ENCODE results near the gene HIBCH. TPM values are rescaled to one million over a fixed set of nuclear protein-coding genes. Genes with fewer than 3 reads are reported as not detected.

Gene HIBCH
- total and polyA plus RNA-seq, 2 of the 13 experiments (the other 11 are each of a cell fraction or from before 2014, with no cell fraction given): 18.8 to 49.5 TPM

DNA sequence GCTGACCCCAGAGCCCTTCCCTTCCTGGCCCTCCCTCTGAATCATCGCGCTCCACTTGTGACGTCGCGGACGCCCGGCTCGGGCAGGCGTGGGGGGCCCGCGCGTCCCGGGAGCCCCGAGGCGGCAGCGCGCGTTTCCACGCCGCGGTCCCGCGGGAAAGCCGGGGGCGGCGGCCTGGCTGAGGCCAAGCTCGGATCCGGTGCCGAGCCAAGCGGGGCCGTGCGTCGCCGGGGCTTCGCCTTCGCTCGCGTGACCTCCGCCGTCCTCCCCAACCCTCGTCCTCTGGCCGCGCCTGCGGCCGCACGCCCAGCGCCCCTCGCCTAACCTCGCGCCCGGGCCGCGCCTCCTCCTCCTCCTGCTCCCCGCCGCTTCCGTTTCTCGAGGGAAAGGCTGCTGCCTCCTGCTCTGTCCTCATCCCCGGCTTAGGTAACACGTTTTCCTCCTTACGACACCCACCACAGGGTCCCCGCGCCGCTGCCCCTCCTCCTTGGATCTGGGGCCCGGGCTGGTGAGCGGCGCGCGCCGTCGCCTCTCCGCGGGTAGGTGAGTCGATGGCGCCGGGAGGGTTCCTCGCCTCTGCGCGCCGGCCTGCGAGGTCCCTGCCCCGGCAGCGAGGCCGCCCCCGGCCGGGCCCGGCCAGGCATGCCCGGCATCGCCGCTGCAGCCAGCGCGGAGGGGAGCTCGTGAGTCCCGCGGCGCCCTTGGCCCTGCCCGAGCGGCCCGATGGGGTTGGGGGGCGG lies 24.1 kb upstream of the HIBCH start, which contains the start of gene INPP1 (continued):
- TF ChIP-seq ZNF775 (CRISPR knock-in tag; IDR thresholded peaks at IDR 0.05; ENCODE audit: borderline replicate concordance) (no peak), MEIS2 (CRISPR knock-in tag; IDR thresholded peaks at IDR 0.05) (peak; percentile 32; the same call in 1 of the 2 replicates), ZNF180 (CRISPR knock-in tag; IDR thresholded peaks at IDR 0.05; ENCODE audit: borderline replicate concordance, low read depth) (no peak), SRSF9 (IDR thresholded peaks at IDR 0.05; ENCODE audit: borderline replicate concordance, insufficient read depth, low read depth, low read length, poor library complexity, severe bottlenecking) (no peak), ZNF614 (CRISPR knock-in tag; IDR thresholded peaks at IDR 0.05; ENCODE audit: borderline replicate concordance) (no peak), ZFP36L2 (CRISPR knock-in tag; IDR thresholded peaks at IDR 0.05) (no peak), ZNF30 (CRISPR knock-in tag; IDR thresholded peaks at IDR 0.05) (peak; percentile 95), SP140L (CRISPR knock-in tag; IDR thresholded peaks at IDR 0.05; ENCODE audit: borderline replicate concordance) (no peak; the same call in 1 of the 2 replicates), ZNF354B (CRISPR knock-in tag; IDR thresholded peaks at IDR 0.05) (peak; percentile 91), DR1 (CRISPR knock-in tag; IDR thresholded peaks at IDR 0.05) (0 out of 2 replicates have a peak, but pooled peaks have one; percentile 18), ZNF572 (CRISPR knock-in tag; IDR thresholded peaks at IDR 0.05) (no peak), ZNF44 (CRISPR knock-in tag; IDR thresholded peaks at IDR 0.05) (no peak), FOXO1 (CRISPR knock-in tag; IDR thresholded peaks at IDR 0.05) (0 out of 2 replicates have a peak, but pooled peaks have one; percentile 8), SP2 (CRISPR knock-in tag; IDR thresholded peaks at IDR 0.05) (no peak), IRX3 (CRISPR knock-in tag; IDR thresholded peaks at IDR 0.05; ENCODE audit: borderline replicate concordance, low read depth) (peak; percentile 98), NPAS2 (CRISPR knock-in tag; IDR thresholded peaks at IDR 0.05; ENCODE audit: borderline replicate concordance) (no peak), FOXA3 (CRISPR knock-in tag; IDR thresholded peaks at IDR 0.05) (no peak), SIN3A (IDR thresholded peaks at IDR 0.05; ENCODE audit: borderline replicate concordance, low read depth, low read length) (no peak), ARHGAP35 (CRISPR knock-in tag; IDR thresholded peaks at IDR 0.05; ENCODE audit: borderline replicate concordance) (peak; percentile 53; the same call in 1 of the 2 replicates)
- TF ChIP-seq, protein P1, sequence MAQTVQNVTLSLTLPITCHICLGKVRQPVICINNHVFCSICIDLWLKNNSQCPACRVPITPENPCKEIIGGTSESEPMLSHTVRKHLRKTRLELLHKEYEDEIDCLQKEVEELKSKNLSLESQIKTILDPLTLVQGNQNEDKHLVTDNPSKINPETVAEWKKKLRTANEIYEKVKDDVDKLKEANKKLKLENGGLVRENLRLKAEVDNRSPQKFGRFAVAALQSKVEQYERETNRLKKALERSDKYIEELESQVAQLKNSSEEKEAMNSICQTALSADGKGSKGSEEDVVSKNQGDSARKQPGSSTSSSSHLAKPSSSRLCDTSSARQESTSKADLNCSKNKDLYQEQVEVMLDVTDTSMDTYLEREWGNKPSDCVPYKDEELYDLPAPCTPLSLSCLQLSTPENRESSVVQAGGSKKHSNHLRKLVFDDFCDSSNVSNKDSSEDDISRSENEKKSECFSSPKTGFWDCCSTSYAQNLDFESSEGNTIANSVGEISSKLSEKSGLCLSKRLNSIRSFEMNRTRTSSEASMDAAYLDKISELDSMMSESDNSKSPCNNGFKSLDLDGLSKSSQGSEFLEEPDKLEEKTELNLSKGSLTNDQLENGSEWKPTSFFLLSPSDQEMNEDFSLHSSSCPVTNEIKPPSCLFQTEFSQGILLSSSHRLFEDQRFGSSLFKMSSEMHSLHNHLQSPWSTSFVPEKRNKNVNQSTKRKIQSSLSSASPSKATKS (CRISPR knock-in tag; IDR thresholded peaks at IDR 0.05): no peak; the same call in 1 of the 2 replicates
- TF ChIP-seq, protein P2, sequence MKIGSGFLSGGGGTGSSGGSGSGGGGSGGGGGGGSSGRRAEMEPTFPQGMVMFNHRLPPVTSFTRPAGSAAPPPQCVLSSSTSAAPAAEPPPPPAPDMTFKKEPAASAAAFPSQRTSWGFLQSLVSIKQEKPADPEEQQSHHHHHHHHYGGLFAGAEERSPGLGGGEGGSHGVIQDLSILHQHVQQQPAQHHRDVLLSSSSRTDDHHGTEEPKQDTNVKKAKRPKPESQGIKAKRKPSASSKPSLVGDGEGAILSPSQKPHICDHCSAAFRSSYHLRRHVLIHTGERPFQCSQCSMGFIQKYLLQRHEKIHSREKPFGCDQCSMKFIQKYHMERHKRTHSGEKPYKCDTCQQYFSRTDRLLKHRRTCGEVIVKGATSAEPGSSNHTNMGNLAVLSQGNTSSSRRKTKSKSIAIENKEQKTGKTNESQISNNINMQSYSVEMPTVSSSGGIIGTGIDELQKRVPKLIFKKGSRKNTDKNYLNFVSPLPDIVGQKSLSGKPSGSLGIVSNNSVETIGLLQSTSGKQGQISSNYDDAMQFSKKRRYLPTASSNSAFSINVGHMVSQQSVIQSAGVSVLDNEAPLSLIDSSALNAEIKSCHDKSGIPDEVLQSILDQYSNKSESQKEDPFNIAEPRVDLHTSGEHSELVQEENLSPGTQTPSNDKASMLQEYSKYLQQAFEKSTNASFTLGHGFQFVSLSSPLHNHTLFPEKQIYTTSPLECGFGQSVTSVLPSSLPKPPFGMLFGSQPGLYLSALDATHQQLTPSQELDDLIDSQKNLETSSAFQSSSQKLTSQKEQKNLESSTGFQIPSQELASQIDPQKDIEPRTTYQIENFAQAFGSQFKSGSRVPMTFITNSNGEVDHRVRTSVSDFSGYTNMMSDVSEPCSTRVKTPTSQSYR (CRISPR knock-in tag; IDR thresholded peaks at IDR 0.05; ENCODE audit: borderline replicate concordance): 0 out of 2 replicates have a peak, but pooled peaks have one; percentile 35
- TF ChIP-seq, protein P3, sequence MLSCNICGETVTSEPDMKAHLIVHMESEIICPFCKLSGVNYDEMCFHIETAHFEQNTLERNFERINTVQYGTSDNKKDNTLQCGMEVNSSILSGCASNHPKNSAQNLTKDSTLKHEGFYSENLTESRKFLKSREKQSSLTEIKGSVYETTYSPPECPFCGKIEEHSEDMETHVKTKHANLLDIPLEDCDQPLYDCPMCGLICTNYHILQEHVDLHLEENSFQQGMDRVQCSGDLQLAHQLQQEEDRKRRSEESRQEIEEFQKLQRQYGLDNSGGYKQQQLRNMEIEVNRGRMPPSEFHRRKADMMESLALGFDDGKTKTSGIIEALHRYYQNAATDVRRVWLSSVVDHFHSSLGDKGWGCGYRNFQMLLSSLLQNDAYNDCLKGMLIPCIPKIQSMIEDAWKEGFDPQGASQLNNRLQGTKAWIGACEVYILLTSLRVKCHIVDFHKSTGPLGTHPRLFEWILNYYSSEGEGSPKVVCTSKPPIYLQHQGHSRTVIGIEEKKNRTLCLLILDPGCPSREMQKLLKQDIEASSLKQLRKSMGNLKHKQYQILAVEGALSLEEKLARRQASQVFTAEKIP (CRISPR knock-in tag; IDR thresholded peaks at IDR 0.05; ENCODE audit: borderline replicate concordance): no peak
